H1 (cell line): ENCODE data around the gene CDC42SE1. TPM values are rescaled to one million over a fixed set of nuclear protein-coding genes. Genes with fewer than 3 reads are reported as not detected.

ENCODE experiments used
- CTCF ChIA-PET: fragments of 300-600 bp; sonication (Branson Sonifier 250); formaldehyde crosslinking; loops from one replicate; lab custom pipeline; 2021; ENCODE audit not compliant: partially characterized antibody; lab: Charles Lee
- POLR2A ChIA-PET: fragments of 300-600 bp; sonication (Branson Sonifier 250); formaldehyde crosslinking; loops from one replicate; lab custom pipeline; 2021; ENCODE audit warnings: inconsistent platforms; ENCODE audit not compliant: partially characterized antibody; lab: Charles Lee
- DNase-seq, 2 experiments: peaks; one replicate each; pipeline versions ENCODE4 v3.0.0 to v3.0.0-alpha.2; 2010 to 2022; ENCODE audit warnings: low spot score in 2 of 2, low read depth in 1 of 2, mixed read lengths in 1 of 2
- FAIRE-seq: peaks from 2 replicates; lab custom pipeline; 2011; peaks lifted over from hg19 to GRCh38; lab: Jason Lieb, UNC
- H2AFZ ChIP-seq: 2 replicates; pipeline ENCODE4 v1.8.1; 2012; ENCODE audit warnings: low read length, inconsistent platforms
- H2AK5ac ChIP-seq: 2 replicates; pipeline ENCODE4 v1.6.1; 2013; ENCODE audit warnings: low read depth, low read length
- H2BK120ac ChIP-seq: replicated peaks from 2 replicates; pipeline ENCODE3; 2013; ENCODE audit warnings: low read depth, low read length, inconsistent platforms
- H2BK12ac ChIP-seq: 2 replicates; pipeline ENCODE4 v1.6.1; 2013; ENCODE audit warnings: low read depth, low read length
- H2BK15ac ChIP-seq: 2 replicates; pipeline ENCODE4 v1.6.1; 2013; ENCODE audit warnings: low read length
- H2BK20ac ChIP-seq: 2 replicates; pipeline ENCODE4 v1.6.1; 2013; ENCODE audit warnings: low read length
- H2BK5ac ChIP-seq: 2 replicates; pipeline ENCODE4 v1.6.1; 2013; ENCODE audit warnings: low read depth, low read length
- H3K14ac ChIP-seq: 2 replicates; pipeline ENCODE4 v1.6.1; 2013; ENCODE audit warnings: inconsistent platforms; ENCODE audit not compliant: insufficient read length
- H3K18ac ChIP-seq: 2 replicates; pipeline ENCODE4 v1.6.1; 2013; ENCODE audit warnings: low read length; ENCODE audit errors: extremely low read depth
- H3K23ac ChIP-seq: 2 replicates; pipeline ENCODE4 v1.6.1; 2013; ENCODE audit warnings: inconsistent platforms; ENCODE audit not compliant: insufficient read length
- H3K23me2 ChIP-seq: 2 replicates; pipeline ENCODE4 v1.6.1; 2013; ENCODE audit warnings: low read depth, low read length
- H3K27ac ChIP-seq: 2 replicates; pipeline ENCODE4 v1.6.1; 2011; ENCODE audit warnings: low read depth, low read length, inconsistent platforms
- H3K27me3 ChIP-seq, 4 experiments: replicated peaks in 1 of 4; 1 replicate in 1 of 4; 2 replicates in 3 of 4; pipeline versions ENCODE4 v1.6.1 to v1.8.1; 2011 to 2013; ENCODE audit warnings: low read length in 3 of 4, mild to moderate bottlenecking in 3 of 4, inconsistent platforms in 2 of 4, mixed read lengths in 2 of 4, moderate library complexity in 1 of 4; ENCODE audit not compliant: control insufficient read depth in 3 of 4, insufficient read depth in 3 of 4; ENCODE audit errors: extremely low read depth in 1 of 4
- H3K36me3 ChIP-seq, 4 experiments: 2 replicates each; pipeline versions ENCODE4 v1.6.1 to v1.8.1; 2011 to 2013; ENCODE audit warnings: mild to moderate bottlenecking in 4 of 4, low read length in 3 of 4, moderate library complexity in 2 of 4, control low read depth in 1 of 4, inconsistent platforms in 1 of 4; ENCODE audit not compliant: insufficient read depth in 4 of 4, control insufficient read depth in 2 of 4
- H3K4ac ChIP-seq: replicated peaks from 2 replicates; pipeline ENCODE3; 2013; ENCODE audit warnings: low read length, low read depth, mixed read lengths, inconsistent platforms; ENCODE audit not compliant: insufficient read length
- H3K4me1 ChIP-seq, 4 experiments: replicated peaks in 1 of 4; 1 replicate in 1 of 4; 2 replicates in 3 of 4; pipeline versions ENCODE4 v1.6.1 to v1.8.1; 2011 to 2013; ENCODE audit warnings: low read length in 3 of 4, inconsistent platforms in 2 of 4, mixed read lengths in 1 of 4; ENCODE audit not compliant: insufficient read depth in 4 of 4, control insufficient read depth in 3 of 4
- H3K4me2 ChIP-seq, 2 experiments: 2 replicates each; pipeline versions ENCODE4 v1.6.1 to v1.8.1; 2011 to 2013; ENCODE audit warnings: low read depth in 2 of 2, low read length in 2 of 2, control low read depth in 1 of 2, inconsistent platforms in 1 of 2, mild to moderate bottlenecking in 1 of 2; ENCODE audit not compliant: insufficient read depth in 1 of 2
- H3K4me3 ChIP-seq, 4 experiments: fragments of 200-600, 300-600 bp in 1 of 4; sonication (generic), shearing (Covaris generic), sonication (Bioruptor Twin) in 1 of 4; 2 replicates each; pipeline versions ENCODE4 v1.5.1 to v1.8.1; 2011 to 2016; ENCODE audit warnings: low read length in 4 of 4, low read depth in 3 of 4, control low read depth in 2 of 4, inconsistent platforms in 2 of 4, mild to moderate bottlenecking in 2 of 4, mixed read lengths in 1 of 4, moderate library complexity in 1 of 4; ENCODE audit not compliant: insufficient read depth in 2 of 4; ENCODE audit errors: extremely low read depth in 1 of 4
- H3K56ac ChIP-seq: replicated peaks from 2 replicates; pipeline ENCODE3; 2013; ENCODE audit warnings: low read depth, mild to moderate bottlenecking, mixed read lengths, low read length, inconsistent platforms; ENCODE audit not compliant: insufficient read length
- H3K79me1 ChIP-seq: 2 replicates; pipeline ENCODE4 v1.6.1; 2013; ENCODE audit warnings: low read depth, low read length, control low read depth
- H3K79me2 ChIP-seq, 2 experiments: 2 replicates each; pipeline versions ENCODE4 v1.6.1 to v1.8.1; 2012 to 2013; ENCODE audit warnings: low read length in 2 of 2, mild to moderate bottlenecking in 2 of 2, inconsistent platforms in 1 of 2; ENCODE audit not compliant: insufficient read depth in 2 of 2, control insufficient read depth in 1 of 2
- H3K9ac ChIP-seq, 4 experiments: replicated peaks in 1 of 4; 1 replicate in 1 of 4; 2 replicates in 3 of 4; pipeline versions ENCODE4 v1.6.1 to v1.8.1; 2011 to 2013; ENCODE audit warnings: low read depth in 3 of 4, low read length in 3 of 4, control low read depth in 2 of 4, mild to moderate bottlenecking in 2 of 4, moderate library complexity in 2 of 4, inconsistent platforms in 1 of 4; ENCODE audit errors: extremely low read depth in 1 of 4
- H3K9me3 ChIP-seq, 2 experiments: 2 replicates each; pipeline versions ENCODE4 v1.6.1 to v1.8.1; 2012 to 2013; ENCODE audit warnings: mild to moderate bottlenecking in 2 of 2, moderate library complexity in 2 of 2, control low read depth in 1 of 2, inconsistent platforms in 1 of 2, low read depth in 1 of 2, low read length in 1 of 2, mixed read lengths in 1 of 2; ENCODE audit not compliant: insufficient read depth in 2 of 2
- H4K20me1 ChIP-seq, 2 experiments: replicated peaks in 1 of 2; 2 replicates each; pipeline versions ENCODE3 to v1.8.1; 2011 to 2013; ENCODE audit warnings: inconsistent platforms in 2 of 2, low read length in 2 of 2, mild to moderate bottlenecking in 1 of 2; ENCODE audit not compliant: insufficient read depth in 2 of 2, control insufficient read depth in 1 of 2
- H4K5ac ChIP-seq: 2 replicates; pipeline ENCODE4 v1.6.1; 2013; ENCODE audit warnings: low read length, low read depth, mixed read lengths, inconsistent platforms; ENCODE audit not compliant: insufficient read length
- H4K8ac ChIP-seq: 2 replicates; pipeline ENCODE4 v1.8.0; 2013; ENCODE audit warnings: mild to moderate bottlenecking, moderate library complexity, low read length, inconsistent platforms; ENCODE audit not compliant: insufficient read depth; ENCODE audit errors: extremely low read depth
- H4K91ac ChIP-seq: replicated peaks from 2 replicates; pipeline ENCODE3; 2013; ENCODE audit warnings: low read length, mixed read lengths, inconsistent platforms; ENCODE audit not compliant: insufficient read length
- JUN ChIP-seq: IDR thresholded peaks from 2 replicates; pipeline ENCODE4 v1.6.1; 2011; ENCODE audit warnings: low read depth, mild to moderate bottlenecking, improper control_type of control experiment, low read length
- RAD21 ChIP-seq, 2 experiments: IDR thresholded peaks in 1 of 2; conservative IDR thresholded peaks in 1 of 2; 2 replicates each; pipeline ENCODE4 v1.6.1; 2011; ENCODE audit warnings: low read depth in 2 of 2, low read length in 2 of 2, improper control_type of control experiment in 1 of 2, inconsistent platforms in 1 of 2, mild to moderate bottlenecking in 1 of 2, moderate library complexity in 1 of 2
- SP4 ChIP-seq: IDR thresholded peaks from 2 replicates; pipeline ENCODE4 v1.6.1; 2012; ENCODE audit warnings: low read length, inconsistent platforms
- ZNF274 ChIP-seq: IDR thresholded peaks from 2 replicates; pipeline ENCODE4 v1.7.0; 2012; ENCODE audit warnings: low read length, borderline replicate concordance; ENCODE audit errors: extremely low read depth
- WGBS, 2 experiments: shearing (Covaris generic) in 1 of 2; methylation state at CpG; one replicate each; pipeline versions ENCODE4 v1.1.6 to v1.1.7; 2013 to 2015; ENCODE audit warnings: low lambda C conversion rate in 2 of 2, mixed read lengths in 2 of 2, inconsistent platforms in 1 of 2, low coverage in 1 of 2, missing lambda C conversion rate in 1 of 2; ENCODE audit not compliant: insufficient replicate concordance in 2 of 2, insufficient coverage in 1 of 2, insufficient read length in 1 of 2; ENCODE audit errors: extremely low coverage in 1 of 2, missing lambda C conversion rate in 1 of 2; 5-methylcytosine and 5-hydroxymethylcytosine counted together
- polyA plus RNA-seq, 7 experiments: library from polyadenylated mRNA; depleted of rRNA in 3 of 7; stranded (reverse) in 5 of 7; unstranded in 2 of 7; fragments of >200 nt in 5 of 7; fragments of 200-250 nt in 2 of 7; gene quantifications; 1 replicate in 5 of 7; 2 replicates in 1 of 7; 4 replicates in 1 of 7; pipeline versions ENCODE4 v1.2.1 to v1.2.3, GENCODE V29; 2011 to 2013; ENCODE audit warnings: missing spikeins in 2 of 7, mixed read lengths in 2 of 7
- total RNA-seq: library from RNA; stranded (reverse); fragmentation: NEBNext Ultra II Directional; extraction: Animal tissue kit (Norgen Biotek cat#: 25700); gene quantifications from 2 replicates; pipeline ENCODE4 v1.2.1, GENCODE V29; 2021

The CDC42SE1 gene
- total and polyA plus RNA-seq, 2 of the 8 experiments (the other 6 are each of a cell fraction or from before 2014, with no cell fraction given), result 30.5 to 74.1 TPM

DNA sequence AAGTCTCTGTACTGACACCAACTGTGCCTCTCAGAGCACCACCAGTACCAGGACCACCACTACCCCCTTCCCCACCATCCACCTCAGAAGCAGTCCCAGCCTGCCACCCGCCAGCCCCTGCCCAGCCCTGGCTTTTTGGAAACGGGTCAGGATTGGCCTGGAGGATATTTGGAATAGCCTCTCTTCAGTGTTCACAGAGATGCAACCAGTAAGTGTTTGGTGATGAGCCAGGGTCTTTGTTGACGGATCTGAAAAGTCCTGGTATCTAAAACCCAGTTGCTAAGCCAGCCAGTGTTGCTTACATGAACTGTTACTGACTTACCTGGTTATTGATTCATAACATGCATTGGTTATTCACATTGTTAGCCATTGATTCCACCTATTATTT lies 10.8 kb downstream of the CDC42SE1 start:
- no peaks in the 10 kb centered on the region for H3K79me1 ChIP-seq
- H3K23me2 ChIP-seq, result peaks cover 8% of the 10 kb centered on the region; the same call in 1 of the 2 replicates
- H3K4me1 ChIP-seq, result peaks cover 0 to 7% (median 3%) of the 10 kb centered on the region in 4 experiments; a peak in 4 of 7 replicates
- H3K4me3 ChIP-seq, result peak overlapping the region; percentile 70 to 96 (median 84)
- no peak overlapping the region for H4K91ac ChIP-seq
- H2BK12ac ChIP-seq, result no peak overlapping the region
- H2AFZ ChIP-seq, result no peak overlapping the region
- H3K4me2 ChIP-seq, result peak overlapping the region; percentile 92 to 98
- peak overlapping the region in 2 of 4 experiments; percentile 76 to 81; a peak in 2 of 7 replicates for H3K9ac ChIP-seq
- no peak overlapping the region for H3K18ac ChIP-seq
- no peak overlapping the region for H3K56ac ChIP-seq
- no peak overlapping the region for H3K14ac ChIP-seq
- no peak for DNase-seq
- no peak overlapping the region for H3K27ac ChIP-seq
- no peak overlapping the region for H4K5ac ChIP-seq
- H3K9me3 ChIP-seq, result no peaks in the 10 kb centered on the region
- H3K4ac ChIP-seq, result no peak overlapping the region
- peaks cover 2 to 33% (median 15%) of the 10 kb centered on the region in 4 experiments; a peak in 7 of 8 replicates for H3K36me3 ChIP-seq
- 29% methylated on average over 3 of the region's 3 CpGs; no CpG with 5 or more reads in 1 of the 2 experiments for WGBS, 2 experiments
- peak overlapping the region; percentile 47 for H4K8ac ChIP-seq
- H2AK5ac ChIP-seq, result no peak overlapping the region
- H2BK15ac ChIP-seq, result no peak overlapping the region
- CTCF ChIA-PET, result interaction anchor here (0.6 to 9.6 kb wide), 13 partner anchors 9 to 114 kb away, joined by 3 to 95 read pairs (median 5); partner anchors contain the start of genes CDC42SE1, MINDY1 and MLLT11
- TF ChIP-seq RAD21 (IDR thresholded peaks at IDR 0.05 in 1 of 2, conservative IDR thresholded peaks at IDR 0.05 in 1 of 2; ENCODE audit: low read depth in 2 of 2, low read length in 2 of 2), result peak in 1 of 2 experiments; percentile 54; a peak in 1 of 4 replicates
- no peak for TF ChIP-seq JUN
- TF ChIP-seq ZNF274, result no peak
- no peak for TF ChIP-seq SP4
- TF ChIP-seq, all 59 proteins: peak for 1
- Histone ChIP-seq H3K27me3 (no peaks in the 10 kb centered on the region), H4K20me1 (peaks cover 0 to 3% of the 10 kb centered on the region in 2 experiments), H3K23ac (no peak overlapping the region), H2BK20ac (no peak overlapping the region), H3K79me2 (no peaks in the 10 kb centered on the region), H2BK5ac (no peak overlapping the region), H2BK120ac (no peak overlapping the region)
- POLR2A ChIA-PET, result interaction anchor here (0.7 to 7.7 kb wide), 15 partner anchors 11 to 232 kb away, joined by 3 to 107 read pairs (median 6); partner anchors contain the start of genes ANXA9, BNIPL, CDC42SE1 and GABPB2
- no peak for FAIRE-seq
